Activated CD8-positive, alpha-beta memory T cell treated with anti-CD3 and anti-CD28 coated beads for 48 hours (primary cell): ENCODE results near the gene PPP1R9B.

ENCODE experiments used
- DNase-seq, 3 experiments: peaks; one replicate each; pipeline ENCODE4 v3.0.0-alpha.2; 2020; ENCODE audit warnings: low read depth in 2 of 3, low spot score in 2 of 3

PPP1R9B gene

GRCh38 chr17:50094243-50094752, 56.2 kb downstream of the PPP1R9B start:
- DNase-seq, result peak; percentile 64 to 98 (median 95)

- DNase-seq, result no peak
Measured at GRCh38 chr17:50093807-50094206, 56.7 kb downstream of the PPP1R9B start.

- DNase-seq, result no peak
Measured at GRCh38 chr17:50093246-50093645, 57.2 kb downstream of the PPP1R9B start.

GRCh38 chr17:50091918-50092285, 58.6 kb downstream of the PPP1R9B start:
- no peak for DNase-seq

- no peak for DNase-seq
Measured at GRCh38 chr17:50090971-50091917, 59.2 kb downstream of the PPP1R9B start.

- no peak for DNase-seq
Measured at GRCh38 chr17:50090071-50090470, 60.4 kb downstream of the PPP1R9B start.

GRCh38 chr17:50088952-50089825, 61.3 kb downstream of the PPP1R9B start:
- no peak for DNase-seq

GRCh38 chr17:50087912-50088405, 62.5 kb downstream of the PPP1R9B start:
- no peak for DNase-seq

GRCh38 chr17:50087246-50087911, 63.1 kb downstream of the PPP1R9B start:
- peak; percentile 62 to 83 (median 68) for DNase-seq
